OCI-LY1 (cell line): Measurements from ENCODE around the gene MED26.

ENCODE experiments used
- CTCF ChIP-seq: fragments of 200-600 bp; sonication (generic), shearing (Covaris generic); IDR thresholded peaks from 2 replicates; pipeline ENCODE4 v1.5.1; 2017; ENCODE audit warnings: mild to moderate bottlenecking, antibody characterized with exemption, low read length, moderate library complexity, mixed read lengths
- EZH2 ChIP-seq: fragments of 200-600 bp; sonication (generic), shearing (Covaris generic); IDR thresholded peaks from 2 replicates; pipeline ENCODE4 v1.8.0; 2017; ENCODE audit warnings: borderline replicate concordance, mixed run types, mild to moderate bottlenecking, antibody characterized with exemption, low read length, moderate library complexity, mixed read lengths

DNA sequence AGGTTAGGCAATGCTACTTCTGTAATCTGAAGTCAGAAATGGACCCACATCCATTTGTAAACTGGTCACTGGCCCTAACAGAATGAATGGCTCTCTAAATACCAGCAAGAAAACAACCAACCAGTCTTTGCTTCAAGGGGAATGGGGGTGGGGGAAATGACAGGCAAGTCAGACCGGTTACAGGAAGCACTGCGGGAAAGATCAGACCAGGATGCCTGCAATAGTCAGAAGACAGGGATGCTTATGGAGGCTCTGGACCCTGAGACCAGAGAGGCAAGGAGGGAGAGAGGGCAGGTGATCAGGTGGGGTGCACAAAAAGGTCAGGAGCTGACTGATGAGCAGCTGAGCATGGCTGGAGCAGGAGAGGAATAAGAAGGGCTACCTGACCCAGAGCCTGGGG lies 13.1 kb downstream of the MED26 start:
- TF ChIP-seq CTCF (no peak), EZH2 (no peak)
